Activated T-cell treated with anti-CD3 and anti-CD28 coated beads, Interleukin-2, amount 50 U/mL, for 4 hours (primary cell): ENCODE data around the gene ACLY. TPM values are rescaled to one million over a fixed set of nuclear protein-coding genes. Genes with fewer than 3 reads are reported as not detected.

ENCODE experiments used
- ATAC-seq, 2 donors: fragments of 200-7000 bp; cut with Tn5 transposase; one replicate each; pipeline ENCODE4 v1.10.0; 2021
- DNase-seq: peaks from one replicate; pipeline ENCODE4 v3.0.0-alpha.2; 2020
- H3K27me3 Mint-ChIP-seq: one replicate; pipeline ENCODE4 v1.8.0; 2021; ENCODE audit warnings: low read depth, mixed read lengths
- H3K36me3 Mint-ChIP-seq: one replicate; pipeline ENCODE4 v1.8.0; 2022; ENCODE audit warnings: mixed read lengths; ENCODE audit not compliant: insufficient read depth
- H3K4me1 Mint-ChIP-seq: one replicate; pipeline ENCODE4 v1.8.0; 2021; ENCODE audit warnings: low read depth, mixed read lengths
- H3K4me3 Mint-ChIP-seq: one replicate; pipeline ENCODE4 v1.8.0; 2021; ENCODE audit warnings: mild to moderate bottlenecking, moderate library complexity, mixed read lengths
- H3K9me3 Mint-ChIP-seq: one replicate; pipeline ENCODE4 v1.8.0; 2021; ENCODE audit warnings: mixed read lengths
- total RNA-seq, 3 donors: library from RNA; stranded (reverse); gene quantifications; one replicate each; pipeline ENCODE4 v1.2.1, GENCODE V29; 2021

The ACLY gene
- total RNA-seq, 3 donors from 2014 or later = 197 to 210 (median 198) TPM

GRCh38 chr17:41907633-41908539 lies 10.9 kb downstream of the ACLY start:
- Mint-ChIP-seq H3K27me3 (no peaks in the 10 kb centered on the region), H3K4me1 (no peaks in the 10 kb centered on the region), H3K36me3 (peaks cover 44% of the 10 kb centered on the region), H3K4me3 (no peak overlapping the region), H3K9me3 (no peaks in the 10 kb centered on the region)
- ATAC-seq (no peak), DNase-seq (no peak)

DNA sequence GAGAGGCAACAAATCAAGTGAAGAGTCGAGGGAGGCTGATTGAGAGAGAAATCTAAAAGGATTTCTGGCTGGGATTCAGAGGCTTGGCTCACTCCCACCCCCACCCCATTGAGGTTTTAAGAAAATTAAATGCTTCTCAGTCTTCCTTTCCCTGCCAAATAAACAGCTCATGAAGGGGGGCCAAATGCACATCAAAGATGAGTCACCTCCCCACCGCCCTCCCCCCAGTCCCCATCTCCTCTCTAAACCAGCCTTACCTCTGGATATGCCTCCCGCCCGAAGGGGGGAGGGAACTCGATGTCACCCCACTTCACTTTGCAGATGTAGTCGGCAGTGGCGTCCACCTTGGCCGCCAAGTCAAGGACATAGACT lies 11.6 kb downstream of the ACLY start:
- DNase-seq = no peak
- Mint-ChIP-seq H3K9me3 (no peaks in the 10 kb centered on the region), H3K4me1 (no peaks in the 10 kb centered on the region), H3K36me3 (peaks cover 38% of the 10 kb centered on the region), H3K27me3 (no peaks in the 10 kb centered on the region), H3K4me3 (no peak overlapping the region)
- ATAC-seq = no peak

GRCh38 chr17:41906465-41907184 lies 12.1 kb downstream of the ACLY start:
- no peak overlapping the region for H3K4me3 Mint-ChIP-seq
- H3K9me3 Mint-ChIP-seq = no peaks in the 10 kb centered on the region
- DNase-seq = no peak
- no peaks in the 10 kb centered on the region for H3K27me3 Mint-ChIP-seq
- no peak for ATAC-seq
- H3K4me1 Mint-ChIP-seq = no peaks in the 10 kb centered on the region
- peaks cover 43% of the 10 kb centered on the region for H3K36me3 Mint-ChIP-seq

DNA sequence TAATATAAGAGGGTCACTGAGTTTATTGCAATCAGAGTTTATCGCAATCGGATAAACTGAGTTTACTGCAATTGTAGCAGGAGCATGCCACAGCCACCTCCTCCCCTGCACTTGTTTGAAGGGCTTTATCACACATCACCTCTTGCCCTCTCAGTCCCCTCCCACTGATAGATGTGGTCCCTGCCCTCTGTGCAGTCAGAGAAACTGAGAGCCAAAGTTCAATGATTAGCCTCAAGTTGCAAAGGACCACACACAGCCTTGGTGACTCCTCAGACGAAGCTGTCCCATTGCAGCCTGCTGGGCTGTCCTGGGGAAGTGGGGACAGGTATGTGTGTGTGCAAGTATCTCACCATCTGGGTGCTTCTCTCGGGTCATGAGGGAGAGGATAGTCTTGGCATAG lies 13.6 kb downstream of the ACLY start:
- H3K4me1 Mint-ChIP-seq = no peaks in the 10 kb centered on the region
- peaks cover 48% of the 10 kb centered on the region for H3K36me3 Mint-ChIP-seq
- no peaks in the 10 kb centered on the region for H3K27me3 Mint-ChIP-seq
- H3K9me3 Mint-ChIP-seq = no peaks in the 10 kb centered on the region
- DNase-seq (no peak), ATAC-seq (no peak)
- no peak overlapping the region for H3K4me3 Mint-ChIP-seq

- no peaks in the 10 kb centered on the region for H3K4me1 Mint-ChIP-seq
- H3K9me3 Mint-ChIP-seq = no peaks in the 10 kb centered on the region
- ATAC-seq (no peak), DNase-seq (no peak)
- H3K36me3 Mint-ChIP-seq = peaks cover 42% of the 10 kb centered on the region
- H3K4me3 Mint-ChIP-seq = no peak overlapping the region
- H3K27me3 Mint-ChIP-seq = no peaks in the 10 kb centered on the region
Measured at GRCh38 chr17:41904242-41904841, 14.4 kb downstream of the ACLY start.

- Mint-ChIP-seq H3K4me1 (no peaks in the 10 kb centered on the region), H3K27me3 (no peaks in the 10 kb centered on the region), H3K36me3 (peaks cover 51% of the 10 kb centered on the region), H3K4me3 (no peak overlapping the region), H3K9me3 (no peaks in the 10 kb centered on the region)
- DNase-seq = no peak
- ATAC-seq = no peak
Measured at GRCh38 chr17:41901646-41902045, 17.1 kb downstream of the ACLY start.

GRCh38 chr17:41896726-41897125 lies 22.0 kb downstream of the ACLY start:
- peaks cover 53% of the 10 kb centered on the region for H3K36me3 Mint-ChIP-seq
- DNase-seq = no peak
- ATAC-seq = no peak
- H3K27me3 Mint-ChIP-seq = no peaks in the 10 kb centered on the region
- no peaks in the 10 kb centered on the region for H3K4me1 Mint-ChIP-seq
- H3K9me3 Mint-ChIP-seq = no peaks in the 10 kb centered on the region
- H3K4me3 Mint-ChIP-seq = no peak overlapping the region

GRCh38 chr17:41895617-41896016 lies 23.1 kb downstream of the ACLY start:
- Mint-ChIP-seq H3K36me3 (peaks cover 44% of the 10 kb centered on the region), H3K4me1 (no peaks in the 10 kb centered on the region)
- no peak for ATAC-seq

GRCh38 chr17:41894791-41895331 lies 23.9 kb downstream of the ACLY start:
- H3K27me3 Mint-ChIP-seq = no peaks in the 10 kb centered on the region
- ATAC-seq = no peak
- H3K36me3 Mint-ChIP-seq = peaks cover 43% of the 10 kb centered on the region

More at GRCh38 chr17:41895617-41896016, 23.1 kb downstream of the ACLY start:
- Mint-ChIP-seq H3K27me3 (no peaks in the 10 kb centered on the region), H3K9me3 (no peaks in the 10 kb centered on the region), H3K4me3 (no peak overlapping the region)
- DNase-seq = no peak

GRCh38 chr17:41893384-41893783 lies 25.4 kb downstream of the ACLY start:
- Mint-ChIP-seq H3K9me3 (no peaks in the 10 kb centered on the region), H3K36me3 (peaks cover 35% of the 10 kb centered on the region), H3K4me3 (no peak overlapping the region), H3K4me1 (no peaks in the 10 kb centered on the region), H3K27me3 (no peaks in the 10 kb centered on the region)
- ATAC-seq (no peak), DNase-seq (no peak)

More at GRCh38 chr17:41894791-41895331, 23.9 kb downstream of the ACLY start:
- no peaks in the 10 kb centered on the region for H3K4me1 Mint-ChIP-seq
- DNase-seq = no peak
- H3K4me3 Mint-ChIP-seq = no peak overlapping the region
- H3K9me3 Mint-ChIP-seq = no peaks in the 10 kb centered on the region

DNA sequence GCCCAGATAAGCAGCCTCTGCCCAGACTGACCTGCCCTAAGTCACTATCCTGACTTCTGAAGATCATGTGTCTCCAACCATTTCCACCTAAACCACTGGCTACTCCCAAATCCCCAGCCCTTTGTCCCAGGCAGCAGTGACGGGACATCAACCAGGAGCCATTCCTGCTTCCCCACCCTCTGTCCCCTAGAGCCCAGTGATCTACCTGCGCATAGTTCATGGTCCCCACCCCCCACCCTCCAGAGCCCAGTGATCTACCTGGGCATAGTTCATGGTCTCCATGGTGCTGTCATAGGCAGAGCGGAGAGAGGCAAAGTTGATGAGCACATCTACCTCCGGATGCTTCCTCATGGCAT lies 26.8 kb downstream of the ACLY start:
- no peaks in the 10 kb centered on the region for H3K27me3 Mint-ChIP-seq
- DNase-seq (no peak), ATAC-seq (no peak)
- no peaks in the 10 kb centered on the region for H3K4me1 Mint-ChIP-seq
- no peak overlapping the region for H3K4me3 Mint-ChIP-seq
- peaks cover 32% of the 10 kb centered on the region for H3K36me3 Mint-ChIP-seq
- no peaks in the 10 kb centered on the region for H3K9me3 Mint-ChIP-seq

DNA sequence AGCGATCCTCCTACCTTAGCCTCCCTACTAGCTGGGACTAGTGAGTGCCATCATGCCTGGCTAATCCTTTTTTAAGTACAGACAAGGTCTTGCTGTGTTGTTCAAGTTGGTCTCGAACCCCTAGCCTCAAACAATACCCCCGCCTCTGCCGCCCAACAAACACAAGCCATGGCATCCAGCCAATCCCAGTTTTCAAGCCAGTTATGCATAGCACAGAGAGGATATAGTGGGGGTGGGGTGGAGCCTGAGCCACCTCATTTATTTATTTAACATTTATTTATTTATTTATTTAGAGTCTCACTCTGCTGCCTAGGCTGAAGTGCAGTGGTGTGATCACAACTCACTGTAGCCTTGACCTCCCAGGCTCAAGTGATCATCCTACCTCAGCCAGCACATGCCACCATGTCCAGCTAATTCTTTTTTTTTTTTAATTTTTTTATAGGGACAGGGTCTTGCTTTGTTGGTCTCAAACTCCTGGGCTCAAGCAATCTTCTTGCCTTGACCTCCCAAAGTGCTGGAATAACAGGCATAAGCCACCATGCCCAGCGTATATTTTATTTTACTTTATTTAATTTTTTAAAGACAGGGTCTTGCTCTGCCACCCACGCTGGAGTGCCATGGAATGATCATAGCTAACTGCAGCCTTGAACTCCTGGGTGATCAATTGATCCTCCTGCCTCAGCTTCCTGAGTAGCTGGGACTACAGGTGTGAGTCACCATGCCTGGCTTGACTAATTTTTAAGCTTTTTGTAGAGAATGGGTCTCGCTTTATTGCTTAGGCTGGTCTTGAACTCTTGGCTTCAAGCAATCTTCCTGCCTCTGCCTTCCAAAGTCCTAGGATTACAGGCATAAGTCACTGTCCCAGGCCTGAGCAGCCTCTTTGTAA lies 27.4 kb downstream of the ACLY start:
- H3K4me3 Mint-ChIP-seq = no peak overlapping the region
- no peak for ATAC-seq
- DNase-seq = no peak
- H3K4me1 Mint-ChIP-seq = no peaks in the 10 kb centered on the region
- peaks cover 27% of the 10 kb centered on the region for H3K36me3 Mint-ChIP-seq
- H3K9me3 Mint-ChIP-seq = no peaks in the 10 kb centered on the region
- no peaks in the 10 kb centered on the region for H3K27me3 Mint-ChIP-seq

DNA sequence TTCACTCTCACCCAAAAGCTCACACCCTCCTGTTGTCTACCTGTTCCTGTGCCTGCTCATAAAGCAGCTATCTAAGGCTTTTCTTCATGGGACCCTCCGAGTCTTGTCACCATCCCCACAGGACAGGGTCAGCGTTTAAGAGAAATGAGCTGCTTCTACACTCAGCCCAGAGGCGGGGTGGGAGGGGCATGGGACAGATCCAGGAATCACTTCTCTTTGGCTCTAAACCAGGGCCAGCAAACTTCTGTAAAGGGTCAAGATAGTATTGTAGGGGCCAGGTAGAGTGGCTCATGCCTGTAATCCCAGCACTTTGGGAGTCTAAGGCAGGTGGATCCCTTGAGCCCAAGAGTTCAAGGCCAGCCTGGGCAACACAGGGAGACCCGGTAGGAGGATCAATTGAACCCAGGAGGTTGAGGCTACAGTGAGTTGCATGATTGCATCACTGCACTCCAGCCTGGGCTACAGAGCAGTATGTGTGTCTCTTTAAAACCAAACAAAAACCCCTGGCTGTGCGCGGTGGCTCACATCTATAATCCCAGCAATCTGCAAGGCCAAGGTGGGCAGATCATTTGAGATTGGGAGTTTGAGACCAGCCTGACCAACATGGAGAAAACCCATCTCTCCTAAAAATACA lies 30.3 kb downstream of the ACLY start:
- H3K27me3 Mint-ChIP-seq = no peaks in the 10 kb centered on the region
- no peak for ATAC-seq
- DNase-seq = no peak
- H3K36me3 Mint-ChIP-seq = peaks cover 23% of the 10 kb centered on the region
- H3K4me1 Mint-ChIP-seq = no peaks in the 10 kb centered on the region
- no peak overlapping the region for H3K4me3 Mint-ChIP-seq
- H3K9me3 Mint-ChIP-seq = no peaks in the 10 kb centered on the region
